K562 (cell line): ENCODE results near the gene CAMK2A. TPM values are rescaled to one million over a fixed set of nuclear protein-coding genes. Genes with fewer than 3 reads are reported as not detected.

Source experiments
- ATAC-seq: fragments of 200-7000 bp; cut with Tn5 transposase; 3 replicates; pipeline ENCODE4 v1.9.1; 2020; ENCODE audit warnings: moderate library complexity
- BruUV-seq: library from RNA; stranded (reverse); fragments of 400-500 nt; replicated peaks from 2 replicates; lab custom pipeline; 2021; lab: Mats Ljungman, UMichigan
- CTCF ChIA-PET: fragments of 300-600 bp; formaldehyde crosslinking; extraction: SDS; loops from one replicate; lab custom pipeline; 2021; ENCODE audit warnings: low intra/inter-chr PET ratio; lab: Yijun Ruan, JAX
- POLR2A ChIA-PET: fragments of 300-600, 350-650 bp; sonication (Branson Sonifier 250); formaldehyde crosslinking; extraction: SDS; loops from one replicate; lab custom pipeline; 2021; ENCODE audit warnings: antibody characterized with exemption, inconsistent platforms; lab: Yijun Ruan, JAX
- DNase-seq, 4 experiments: peaks; one replicate each; pipeline versions ENCODE4 v3.0.0 to v3.0.0-alpha.2; 2011 to 2018; ENCODE audit warnings: low spot score in 3 of 4, mixed read lengths in 3 of 4; ENCODE audit errors: extremely low read depth in 1 of 4
- FAIRE-seq: peaks from 2 replicates; lab custom pipeline; 2011; peaks lifted over from hg19 to GRCh38; lab: Jason Lieb, UNC
- H2AFZ ChIP-seq: 2 replicates; pipeline ENCODE4 v1.6.0; 2011; ENCODE audit warnings: low read depth, low read length, control low read depth, inconsistent platforms
- H3K27ac ChIP-seq: fragments of 200-600 bp; 3 replicates; pipeline ENCODE4 v1.8.0; 2011; ENCODE audit warnings: low read depth, mild to moderate bottlenecking, control low read depth, inconsistent platforms, low read length, moderate library complexity, mixed read lengths; ENCODE audit errors: extremely low read depth
- H3K27me3 ChIP-seq, 2 experiments: fragments of 300-600 bp in 1 of 2; 2 replicates in 1 of 2; 3 replicates in 1 of 2; pipeline versions ENCODE4 v1.6.0 to v1.8.0; 2011; ENCODE audit warnings: inconsistent platforms in 2 of 2, low read length in 2 of 2, mild to moderate bottlenecking in 1 of 2, mixed read lengths in 1 of 2, moderate library complexity in 1 of 2; ENCODE audit not compliant: control insufficient read depth in 2 of 2, insufficient read depth in 2 of 2
- H3K36me3 ChIP-seq: fragments of 300-600 bp; 3 replicates; pipeline ENCODE4 v1.8.0; 2011; ENCODE audit warnings: mild to moderate bottlenecking, low read length, inconsistent platforms; ENCODE audit not compliant: control insufficient read depth, insufficient read depth
- H3K4me1 ChIP-seq, 2 experiments: fragments of 200-600 bp in 1 of 2; replicated peaks in 1 of 2; 2 replicates in 1 of 2; 3 replicates in 1 of 2; pipeline versions ENCODE4 v1.5.1 to v1.8.0; 2011; ENCODE audit warnings: inconsistent platforms in 2 of 2, low read length in 2 of 2, mild to moderate bottlenecking in 1 of 2, mixed read lengths in 1 of 2, moderate library complexity in 1 of 2; ENCODE audit not compliant: control insufficient read depth in 2 of 2, insufficient read depth in 2 of 2
- H3K4me2 ChIP-seq: 2 replicates; pipeline ENCODE4 v1.6.1; 2011; ENCODE audit warnings: low read length, control low read depth, inconsistent platforms, mixed read lengths; ENCODE audit not compliant: insufficient read depth
- H3K4me3 ChIP-seq: fragments of 200-600 bp; sonication (generic), shearing (Covaris generic); 2 replicates; pipeline ENCODE4 v1.5.1; 2016; ENCODE audit warnings: control low read depth, inconsistent platforms
- H3K79me2 ChIP-seq: fragments of 200-600 bp; 3 replicates; pipeline ENCODE4 v1.8.0; 2011; ENCODE audit warnings: low read length, inconsistent platforms; ENCODE audit not compliant: control insufficient read depth, insufficient read depth
- H3K9ac ChIP-seq, 2 experiments: 2 replicates each; pipeline versions ENCODE4 v1.6.0 to v1.6.1; 2011; ENCODE audit warnings: low read depth in 2 of 2, low read length in 2 of 2, control low read depth in 1 of 2, inconsistent platforms in 1 of 2, mild to moderate bottlenecking in 1 of 2, mixed read lengths in 1 of 2; ENCODE audit not compliant: insufficient read depth in 1 of 2
- H3K9me1 ChIP-seq: one replicate; pipeline ENCODE4 v1.6.0; 2011; ENCODE audit warnings: inconsistent platforms, mild to moderate bottlenecking, low read length, moderate library complexity; ENCODE audit not compliant: control insufficient read depth, insufficient read depth
- H3K9me3 ChIP-seq: replicated peaks from 2 replicates; pipeline ENCODE4 v1.5.1; 2011; ENCODE audit warnings: low read depth, low read length, inconsistent platforms; ENCODE audit not compliant: control insufficient read depth, insufficient read depth
- H4K20me1 ChIP-seq: replicated peaks from 2 replicates; pipeline ENCODE4 v1.6.1; 2011; ENCODE audit warnings: low read length, inconsistent platforms, mixed read lengths; ENCODE audit not compliant: control insufficient read depth, insufficient read depth
- EWSR1 ChIP-seq: fragments of 450-650 bp; IDR thresholded peaks from 2 replicates; pipeline ENCODE4 v1.6.1; 2018; ENCODE audit warnings: borderline replicate concordance, mild to moderate bottlenecking, low read depth, moderate library complexity; ENCODE audit not compliant: partially characterized antibody
- L3MBTL2 ChIP-seq: fragments of 450-650 bp; IDR thresholded peaks from 2 replicates; pipeline ENCODE4 v1.6.1; 2016; ENCODE audit warnings: mild to moderate bottlenecking, moderate library complexity
- PTTG1 ChIP-seq: fragments of 450-650 bp; IDR thresholded peaks from 2 replicates; pipeline ENCODE4 v1.6.1; 2016; ENCODE audit warnings: low read depth, mild to moderate bottlenecking, missing genetic modification characterization, missing compliant biosample characterization
- ZBTB17 ChIP-seq: fragments of 450-650 bp; formaldehyde crosslinking; IDR thresholded peaks from 2 replicates; pipeline ENCODE4 v1.4.0; 2020; ENCODE audit warnings: mild to moderate bottlenecking
- ZNF165 ChIP-seq: fragments of 250-450 bp; sonication (Bioruptor Pico); IDR thresholded peaks from 2 replicates; pipeline ENCODE4 v1.4.0; 2020; ENCODE audit warnings: borderline replicate concordance
- ZNF609 ChIP-seq: sonication (generic); formaldehyde crosslinking; IDR thresholded peaks from 2 replicates; pipeline ENCODE4 v1.8.1; 2023; ENCODE audit warnings: missing genetic modification reagents, mild to moderate bottlenecking, borderline replicate concordance
- WGBS: fragments of 100-300 bp; shearing (Covaris generic); methylation state at CpG from one replicate; pipeline ENCODE4 v1.1.6; 2016; ENCODE audit warnings: low coverage, mixed read lengths; ENCODE audit not compliant: insufficient coverage; ENCODE audit errors: missing lambda C conversion rate; 5-methylcytosine and 5-hydroxymethylcytosine counted together
- in situ Hi-C: fragments of 300-500 bp; cut with MboI; formaldehyde crosslinking; loops from 4 replicates; pipeline ENCODE4 v1.15.0; 2018; ENCODE audit warnings: inconsistent platforms, mixed read lengths
- intact Hi-C: fragments of 100-400 bp; cut with micrococcal nuclease; formaldehyde crosslinking; loops from 2 replicates; pipeline ENCODE4 v1.14.2; 2022
- polyA plus RNA-seq, 8 experiments: library from polyadenylated mRNA; depleted of rRNA in 4 of 8; stranded (reverse) in 5 of 8; unstranded in 3 of 8; fragments of >200 nt; fragmentation: Nextera tagmentation in 2 of 8; fragmentation: Illumina TruSeq in 1 of 8; extraction: Ambion mirVana in 2 of 8; extraction: Trizol in 1 of 8; gene quantifications; 2 replicates each; pipeline versions ENCODE4 v1.2.1 to v1.2.3, GENCODE V29; 2011 to 2014; ENCODE audit warnings: inconsistent platforms in 1 of 8, missing spikeins in 1 of 8
- total RNA-seq, 7 experiments: library from RNA; depleted of rRNA in 6 of 7; stranded (reverse); fragments of >200 nt in 6 of 7; fragmentation: Illumina TruSeq in 2 of 7; extraction: Trizol in 2 of 7; gene quantifications; 2 replicates each; pipeline versions ENCODE4 v1.2.1 to v1.2.3, GENCODE V29; 2011 to 2021; ENCODE audit warnings: low replicate concordance in 1 of 7

Gene CAMK2A
- total and polyA plus RNA-seq, 9 of the 15 experiments (the other 6 are each of a cell fraction or from before 2014, with no cell fraction given) = 0.01 to 0.18 (median 0.04) TPM; not detected in 6

GRCh38 chr5:150203832-150204589 is 85.6 kb downstream of the CAMK2A start:
- intact Hi-C loops = no loop called here
- Histone ChIP-seq H3K27me3 (peaks cover 29 to 70% of the 10 kb centered on the region in 2 experiments), H3K9me3 (no peaks in the 10 kb centered on the region), H3K4me2 (no peak overlapping the region), H3K9ac (no peak overlapping the region)
- CTCF ChIA-PET = no interaction called here
- POLR2A ChIA-PET = interaction anchor here (2.3 kb wide), 1 partner anchor 11 kb away, joined by 6 read pairs; no protein-coding TSS in a partner anchor
- TF ChIP-seq ZNF165 (CRISPR knock-in tag) (no peak), L3MBTL2 (peak; percentile 51; the same call in 1 of the 2 replicates), ZBTB17 (CRISPR knock-in tag) (no peak), PTTG1 (no peak), ZNF609 (CRISPR knock-in tag) (no peak), EWSR1 (no peak)
- TF ChIP-seq, all 486 proteins: peak for 1
- no TSS peak for BruUV-seq
- Histone ChIP-seq H3K36me3 (no peaks in the 10 kb centered on the region), H4K20me1 (peaks cover 7% of the 10 kb centered on the region), H3K9me1 (no peaks in the 10 kb centered on the region), H3K4me3 (no peak overlapping the region), H3K79me2 (no peaks in the 10 kb centered on the region), H3K4me1 (peaks cover 0 to 3% of the 10 kb centered on the region in 2 experiments; a peak in 1 of 5 replicates), H3K27ac (no peak overlapping the region), H2AFZ (0 out of 2 replicates have a peak overlapping the region, but pooled peaks have one; percentile 35)
- ATAC-seq = peak; percentile 16; the same call in 1 of the 3 replicates
- WGBS = 22% methylated on average over 11 of the region's 12 CpGs
- in situ Hi-C loops = no loop called here
- DNase-seq = no peak
- FAIRE-seq = no peak
